Sigmoid colon (tissue), 4 donors: ENCODE results near the gene PTPN1.

Experiments used
- POLR2A ChIP-seq, 2 donors: fragments of 450-650 bp; IDR thresholded peaks; one replicate each; pipeline ENCODE4 v1.6.1; 2016; ENCODE audit warnings: antibody characterized with exemption in 2 of 2, mild to moderate bottlenecking in 2 of 2, moderate library complexity in 2 of 2
- POLR2AphosphoS5 ChIP-seq, 4 donors: sonication (generic); formaldehyde crosslinking; IDR thresholded peaks; one replicate each; pipeline ENCODE4 v1.6.1; 2017; ENCODE audit warnings: antibody characterized with exemption in 4 of 4
- TF ChIP-seq, protein P1 (sequence below), 4 experiments: fragments of 450-650 bp in 3 of 4; fragments of 200-600 bp in 1 of 4; IDR thresholded peaks; one replicate each; pipeline ENCODE4 v1.5.1; 2016 to 2019; ENCODE audit warnings: antibody characterized with exemption in 4 of 4, mild to moderate bottlenecking in 3 of 4, moderate library complexity in 2 of 4

DNA sequence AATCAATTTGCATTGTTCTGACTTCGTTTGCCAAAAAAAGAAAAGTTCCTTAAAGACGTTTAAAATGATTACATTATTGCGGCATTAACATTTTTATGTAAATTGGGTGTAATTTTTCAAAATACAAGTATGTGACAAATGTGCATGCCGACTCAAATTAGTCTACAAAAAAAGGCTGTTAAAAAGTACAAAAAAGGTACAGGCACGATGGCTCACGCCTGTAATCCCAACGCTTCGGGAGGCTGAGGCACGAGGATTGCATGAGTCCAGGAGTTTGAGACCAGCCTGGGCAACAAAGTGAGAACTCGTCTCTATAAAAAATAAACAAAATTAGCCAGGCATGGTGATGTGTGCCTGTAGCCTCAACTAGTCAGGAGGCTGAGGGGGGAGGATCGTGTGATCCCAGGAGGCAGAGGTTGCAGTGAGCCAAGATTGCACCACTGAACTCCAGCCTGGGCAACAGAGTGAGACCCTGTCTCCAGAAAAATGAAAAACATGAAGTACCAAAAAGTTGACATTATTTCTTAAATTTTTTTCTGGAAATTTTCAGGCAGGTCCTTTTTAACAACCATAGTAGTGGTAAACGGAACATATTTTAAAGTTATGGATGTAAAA is 90.2 kb downstream of the PTPN1 start:
- TF ChIP-seq, protein P1, sequence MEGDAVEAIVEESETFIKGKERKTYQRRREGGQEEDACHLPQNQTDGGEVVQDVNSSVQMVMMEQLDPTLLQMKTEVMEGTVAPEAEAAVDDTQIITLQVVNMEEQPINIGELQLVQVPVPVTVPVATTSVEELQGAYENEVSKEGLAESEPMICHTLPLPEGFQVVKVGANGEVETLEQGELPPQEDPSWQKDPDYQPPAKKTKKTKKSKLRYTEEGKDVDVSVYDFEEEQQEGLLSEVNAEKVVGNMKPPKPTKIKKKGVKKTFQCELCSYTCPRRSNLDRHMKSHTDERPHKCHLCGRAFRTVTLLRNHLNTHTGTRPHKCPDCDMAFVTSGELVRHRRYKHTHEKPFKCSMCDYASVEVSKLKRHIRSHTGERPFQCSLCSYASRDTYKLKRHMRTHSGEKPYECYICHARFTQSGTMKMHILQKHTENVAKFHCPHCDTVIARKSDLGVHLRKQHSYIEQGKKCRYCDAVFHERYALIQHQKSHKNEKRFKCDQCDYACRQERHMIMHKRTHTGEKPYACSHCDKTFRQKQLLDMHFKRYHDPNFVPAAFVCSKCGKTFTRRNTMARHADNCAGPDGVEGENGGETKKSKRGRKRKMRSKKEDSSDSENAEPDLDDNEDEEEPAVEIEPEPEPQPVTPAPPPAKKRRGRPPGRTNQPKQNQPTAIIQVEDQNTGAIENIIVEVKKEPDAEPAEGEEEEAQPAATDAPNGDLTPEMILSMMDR (IDR thresholded peaks at IDR 0.05): no peak
- TF ChIP-seq POLR2A (IDR thresholded peaks at IDR 0.05) (no peak), POLR2AphosphoS5 (IDR thresholded peaks at IDR 0.05) (no peak)
